ENCODE data around the gene OTOS.

Gene OTOS

DNA sequence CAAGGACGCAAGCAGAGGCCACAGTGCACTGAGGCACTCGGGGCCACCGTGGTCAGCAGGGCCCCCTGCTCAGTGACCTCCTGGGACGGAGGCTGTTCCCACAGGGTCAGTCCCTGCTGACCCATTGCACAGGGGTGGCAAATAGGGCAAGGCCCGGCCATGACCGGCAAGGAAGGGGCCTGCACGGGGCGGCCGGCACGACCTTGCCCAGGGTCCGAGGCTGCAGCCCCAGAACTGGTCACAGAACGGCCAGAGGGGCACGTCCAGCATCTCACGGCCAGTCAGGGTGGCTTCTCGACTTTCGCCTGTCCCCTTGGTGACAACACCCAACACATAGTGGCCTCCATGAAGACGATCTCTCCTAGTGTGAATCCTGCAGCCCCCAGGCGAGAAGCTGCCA, 27.6 kb upstream of the OTOS start:
- TF ChIP-seq ZFX (IDR thresholded peaks at IDR 0.05; ENCODE audit: borderline replicate concordance), result no peak
- TF ChIP-seq, protein P1, sequence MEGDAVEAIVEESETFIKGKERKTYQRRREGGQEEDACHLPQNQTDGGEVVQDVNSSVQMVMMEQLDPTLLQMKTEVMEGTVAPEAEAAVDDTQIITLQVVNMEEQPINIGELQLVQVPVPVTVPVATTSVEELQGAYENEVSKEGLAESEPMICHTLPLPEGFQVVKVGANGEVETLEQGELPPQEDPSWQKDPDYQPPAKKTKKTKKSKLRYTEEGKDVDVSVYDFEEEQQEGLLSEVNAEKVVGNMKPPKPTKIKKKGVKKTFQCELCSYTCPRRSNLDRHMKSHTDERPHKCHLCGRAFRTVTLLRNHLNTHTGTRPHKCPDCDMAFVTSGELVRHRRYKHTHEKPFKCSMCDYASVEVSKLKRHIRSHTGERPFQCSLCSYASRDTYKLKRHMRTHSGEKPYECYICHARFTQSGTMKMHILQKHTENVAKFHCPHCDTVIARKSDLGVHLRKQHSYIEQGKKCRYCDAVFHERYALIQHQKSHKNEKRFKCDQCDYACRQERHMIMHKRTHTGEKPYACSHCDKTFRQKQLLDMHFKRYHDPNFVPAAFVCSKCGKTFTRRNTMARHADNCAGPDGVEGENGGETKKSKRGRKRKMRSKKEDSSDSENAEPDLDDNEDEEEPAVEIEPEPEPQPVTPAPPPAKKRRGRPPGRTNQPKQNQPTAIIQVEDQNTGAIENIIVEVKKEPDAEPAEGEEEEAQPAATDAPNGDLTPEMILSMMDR (IDR thresholded peaks at IDR 0.05), result no peak

DNA sequence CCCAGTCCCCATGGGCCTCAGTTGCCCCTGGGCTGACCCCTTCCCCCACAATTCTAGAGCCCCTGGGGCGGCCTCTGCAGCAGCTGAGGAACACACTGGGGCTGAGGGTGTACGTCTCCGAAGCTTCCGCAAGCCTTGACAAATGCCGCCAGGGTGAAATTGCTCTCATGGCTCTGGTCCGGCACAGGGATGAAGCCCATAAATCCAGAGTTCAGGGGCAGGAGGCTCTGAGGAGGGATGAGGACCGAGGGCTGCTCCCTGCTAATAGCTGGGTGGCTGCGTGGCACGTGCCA, 27.1 kb upstream of the OTOS start:
- TF ChIP-seq, protein P1 (IDR thresholded peaks at IDR 0.05), result no peak
- TF ChIP-seq ZFX (IDR thresholded peaks at IDR 0.05; ENCODE audit: borderline replicate concordance), result no peak
- no peak overlapping the region for H3K27ac ChIP-seq

More for the DNA sequence above, 27.6 kb upstream of the OTOS start:
- H3K27ac ChIP-seq, result no peak overlapping the region

DNA sequence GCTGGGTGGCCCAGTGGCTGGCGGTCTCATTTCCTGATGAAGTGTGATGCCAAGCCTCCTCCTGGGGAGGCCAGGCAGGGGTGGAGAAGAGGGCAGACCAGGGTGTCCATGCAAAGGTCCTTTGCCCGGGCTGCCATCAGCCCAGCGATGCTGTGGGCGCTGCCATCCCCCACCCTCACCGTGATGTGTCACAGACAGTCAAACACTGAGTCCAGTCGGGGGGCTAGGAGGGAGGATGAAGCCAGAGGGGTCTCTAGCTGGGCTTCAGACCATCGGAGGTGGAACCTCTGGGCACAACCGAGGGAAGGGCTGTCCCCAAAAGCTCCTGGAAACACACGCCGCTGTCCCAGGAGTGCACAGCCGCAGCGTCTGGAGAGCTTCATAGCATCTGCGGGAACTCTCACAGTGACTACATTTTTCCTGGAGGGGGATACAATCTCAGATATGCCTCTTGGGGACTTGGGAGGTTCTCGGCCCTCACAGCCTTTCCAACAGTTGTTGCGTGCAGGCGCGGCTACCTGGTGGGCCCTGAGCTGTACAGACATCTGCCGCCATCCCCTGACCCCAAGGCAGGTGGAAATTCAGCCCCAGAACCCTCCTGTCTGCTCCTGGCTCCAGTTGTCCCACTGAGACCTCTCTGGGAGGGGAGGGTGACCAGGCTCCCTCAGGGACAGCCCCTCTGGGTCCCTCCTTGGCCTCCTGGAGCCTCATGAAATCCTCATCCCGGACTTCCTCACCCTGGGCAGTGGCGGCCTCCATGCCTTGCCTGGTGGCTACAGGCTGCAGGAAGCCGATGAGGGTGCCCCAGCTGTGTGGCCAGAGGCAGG, 26.5 kb upstream of the OTOS start:
- no peak overlapping the region for H3K27ac ChIP-seq
- no peak for TF ChIP-seq ZFX (IDR thresholded peaks at IDR 0.05; ENCODE audit: borderline replicate concordance)
- TF ChIP-seq, protein P1 (IDR thresholded peaks at IDR 0.05), result no peak

DNA sequence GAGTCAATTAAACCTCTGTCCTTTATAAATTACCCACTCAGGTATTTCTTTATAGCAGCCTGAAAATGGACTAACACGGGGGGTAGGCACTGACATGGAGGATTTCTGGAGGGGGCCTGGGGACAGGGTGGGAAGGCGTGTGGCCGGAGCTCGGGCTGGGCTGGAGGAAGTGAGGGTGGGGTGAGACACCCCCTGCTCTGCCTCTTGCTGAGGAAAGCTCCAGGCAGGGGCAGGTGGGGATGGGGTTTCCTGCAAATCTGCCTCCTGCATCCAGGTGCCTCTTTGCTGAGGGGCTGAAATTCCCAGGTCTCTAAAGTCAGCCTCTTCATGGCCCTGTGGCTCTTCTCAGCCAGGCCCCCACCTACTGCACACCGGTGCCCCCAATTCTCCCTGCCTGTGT, 25.7 kb upstream of the OTOS start:
- no peak for TF ChIP-seq ZFX (IDR thresholded peaks at IDR 0.05; ENCODE audit: borderline replicate concordance)
- TF ChIP-seq, protein P1 (IDR thresholded peaks at IDR 0.05), result no peak
- no peak overlapping the region for H3K27ac ChIP-seq

DNA sequence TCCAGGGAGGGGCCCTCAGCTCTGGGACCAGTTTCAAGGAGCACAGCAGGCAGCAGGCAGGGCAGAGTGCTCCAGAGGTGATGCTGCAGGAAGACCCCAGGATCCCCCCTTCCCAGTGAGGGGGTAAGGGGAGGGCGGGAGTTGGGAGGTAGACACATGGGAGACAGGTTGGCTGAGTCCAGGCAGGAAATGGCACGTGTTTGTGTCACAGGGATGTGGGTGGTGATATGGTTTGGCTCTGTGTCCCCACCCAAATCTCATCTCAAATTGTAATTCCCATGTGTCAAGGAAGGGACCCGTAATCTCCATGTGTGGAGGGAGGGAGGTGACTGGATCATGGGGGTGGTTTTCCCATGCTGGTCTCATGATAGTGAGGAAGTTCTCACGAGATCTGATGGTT, 25.2 kb upstream of the OTOS start:
- no peak overlapping the region for H3K27ac ChIP-seq
- TF ChIP-seq ZFX (IDR thresholded peaks at IDR 0.05; ENCODE audit: borderline replicate concordance), result no peak
- TF ChIP-seq, protein P1 (IDR thresholded peaks at IDR 0.05), result no peak

DNA sequence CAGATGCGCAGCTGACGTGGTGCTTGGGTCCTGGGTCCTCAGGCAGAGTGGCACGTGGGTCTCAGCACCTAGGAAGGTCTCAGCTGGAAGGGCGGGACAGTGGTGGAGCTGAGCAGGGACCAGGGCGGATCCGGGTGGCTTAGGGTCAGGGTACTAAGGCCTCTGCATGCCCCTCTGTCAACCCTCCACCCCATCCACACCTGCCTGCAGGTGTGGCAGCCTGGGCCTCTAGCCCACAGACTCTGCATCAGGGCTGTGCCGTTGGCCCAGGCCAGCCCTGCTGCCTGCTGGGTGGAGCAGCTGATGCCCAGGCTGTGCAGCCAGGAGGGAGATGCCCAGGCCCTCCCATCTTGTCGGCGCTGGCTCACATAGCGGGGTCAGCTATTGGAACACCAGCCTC, 24.6 kb upstream of the OTOS start:
- TF ChIP-seq, protein P1 (IDR thresholded peaks at IDR 0.05), result no peak

DNA sequence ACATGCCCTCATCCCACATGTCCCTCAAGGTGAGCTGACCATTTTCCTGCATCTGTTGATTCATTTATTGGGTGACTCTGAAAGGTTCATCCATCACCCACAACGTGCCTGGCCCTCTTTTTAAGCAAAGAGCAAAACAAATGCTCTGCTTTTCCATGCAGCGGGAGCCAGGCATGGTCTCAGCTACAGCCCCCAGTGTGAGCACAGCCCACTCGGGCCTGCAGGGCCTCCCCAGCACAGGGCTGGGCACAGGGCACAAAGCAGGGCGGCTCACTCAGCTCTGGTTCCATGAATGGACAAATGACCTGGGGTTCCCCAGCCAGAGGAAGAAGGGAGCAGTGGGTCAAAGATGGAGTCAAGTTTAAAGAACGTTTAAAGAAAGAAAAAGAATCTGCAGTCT, 24.1 kb upstream of the OTOS start:
- H3K27ac ChIP-seq, result no peak overlapping the region
- no peak for TF ChIP-seq ZFX (IDR thresholded peaks at IDR 0.05; ENCODE audit: borderline replicate concordance)
- TF ChIP-seq, protein P1 (IDR thresholded peaks at IDR 0.05), result no peak

More for the DNA sequence above, 24.6 kb upstream of the OTOS start:
- H3K27ac ChIP-seq, result no peak overlapping the region

All from 22Rv1 (cell line).